SH-SY5Y (cell line): Measurements from ENCODE around the gene PTK6.

Experiments
- GATA2 ChIP-seq: IDR thresholded peaks from 2 replicates; pipeline ENCODE4 v1.6.1; 2011; ENCODE audit warnings: mild to moderate bottlenecking, low read depth, low read length
- GATA3 ChIP-seq: IDR thresholded peaks from 2 replicates; pipeline ENCODE4 v1.6.1; 2011; ENCODE audit warnings: low read depth, mild to moderate bottlenecking, low read length, moderate library complexity

The PTK6 gene

GRCh38 chr20:63553933-63554290, 16.7 kb upstream of the PTK6 start, which contains the start of gene FNDC11:
Gene FNDC11, plus strand, starts transcription at chr20:63554159. Its CDS starts 1,505 bp downstream, at chr20:63555664.
- no peak for TF ChIP-seq GATA2
- TF ChIP-seq GATA3 = no peak

- TF ChIP-seq GATA2 = no peak
- TF ChIP-seq GATA3 = no peak
Measured at GRCh38 chr20:63553251-63553932, 16.2 kb upstream of the PTK6 start.

- no peak for TF ChIP-seq GATA3
- TF ChIP-seq GATA2 = no peak
Measured at GRCh38 chr20:63552481-63553249, 15.5 kb upstream of the PTK6 start.

DNA sequence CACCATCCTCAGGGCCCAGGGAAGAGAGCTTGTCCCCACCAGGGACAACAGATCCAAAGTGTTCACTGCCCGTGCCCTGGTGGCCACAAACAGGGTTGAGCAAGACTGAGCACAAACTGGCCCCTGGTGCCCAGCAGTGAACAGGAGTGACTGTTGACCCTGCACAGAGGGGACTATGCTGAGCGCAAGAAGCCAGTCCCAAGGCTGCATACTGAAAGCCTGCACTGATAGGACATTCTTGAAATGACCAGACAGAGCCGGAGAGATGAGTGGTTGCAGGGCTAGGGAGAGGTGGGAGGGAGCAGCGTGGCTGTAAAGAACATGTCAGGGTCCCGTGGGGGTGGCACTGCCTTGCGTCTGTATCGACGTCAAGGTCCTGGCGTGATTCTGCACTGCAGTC, 13.9 kb upstream of the PTK6 start:
- TF ChIP-seq GATA2 = no peak
- no peak for TF ChIP-seq GATA3

GRCh38 chr20:63549679-63550282, 12.6 kb upstream of the PTK6 start:
- TF ChIP-seq GATA2 (no peak), GATA3 (no peak)

DNA sequence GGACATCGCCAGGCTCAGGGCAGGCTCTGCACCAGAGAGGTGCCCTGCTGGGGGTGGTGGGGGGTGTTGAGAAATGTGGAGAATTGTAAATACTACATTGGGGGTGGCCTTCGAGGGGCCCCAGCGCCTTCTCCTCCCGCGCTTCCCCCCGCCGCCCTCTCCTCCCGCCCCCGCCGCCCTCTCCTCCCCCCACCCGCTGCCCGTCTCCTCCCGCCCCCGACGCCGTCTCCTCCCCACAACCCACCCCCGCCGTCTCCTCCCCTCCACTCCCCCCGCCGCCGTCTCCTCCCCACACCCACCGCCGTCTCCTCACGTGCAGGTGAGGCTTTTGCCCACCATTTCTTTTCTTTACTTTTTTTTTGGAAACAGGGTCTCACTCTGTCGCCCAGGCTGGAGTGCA, 11.8 kb upstream of the PTK6 start:
- no peak for TF ChIP-seq GATA2
- no peak for TF ChIP-seq GATA3

DNA sequence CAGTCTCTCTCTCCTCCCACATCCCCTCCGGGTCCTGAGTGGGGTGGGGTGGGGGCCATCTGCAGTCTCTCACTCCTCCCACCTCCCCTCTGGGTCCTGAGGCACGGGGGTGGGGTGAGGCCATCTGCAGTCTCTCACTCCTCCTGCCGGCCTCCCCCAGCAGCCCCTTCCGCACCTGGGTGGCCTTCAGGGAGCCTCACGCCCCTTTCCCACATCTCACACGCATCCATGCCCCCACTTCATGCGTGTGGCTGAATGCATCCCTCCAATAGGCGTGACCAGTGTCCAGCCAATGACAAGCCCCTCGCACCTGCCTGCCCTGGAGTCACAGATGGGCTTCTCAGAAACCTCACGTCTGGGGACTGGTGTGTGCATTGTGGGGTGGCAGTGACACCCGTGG, 11.4 kb upstream of the PTK6 start:
- TF ChIP-seq GATA3 (no peak), GATA2 (no peak)

- TF ChIP-seq GATA3 (no peak), GATA2 (no peak)
Measured at GRCh38 chr20:63547725-63548480, 10.7 kb upstream of the PTK6 start, which contains the start of gene SRMS. Gene SRMS, minus strand, starts transcription at chr20:63547749. Its CDS starts 286 bp downstream, at chr20:63547463.

- no peak for TF ChIP-seq GATA2
- no peak for TF ChIP-seq GATA3
Measured at GRCh38 chr20:63546956-63547724, 10.0 kb upstream of the PTK6 start.

GRCh38 chr20:63546256-63546955, 9.2 kb upstream of the PTK6 start:
- TF ChIP-seq GATA3 (no peak), GATA2 (no peak)

GRCh38 chr20:63545814-63546213, 8.6 kb upstream of the PTK6 start:
- no peak for TF ChIP-seq GATA3
- no peak for TF ChIP-seq GATA2

GRCh38 chr20:63544958-63545516, 7.9 kb upstream of the PTK6 start:
- TF ChIP-seq GATA2 = no peak
- TF ChIP-seq GATA3 = no peak

GRCh38 chr20:63544241-63544957, 7.2 kb upstream of the PTK6 start:
- TF ChIP-seq GATA2 = no peak
